HG02588 (cell line): ENCODE results near the gene DEAF1.

ENCODE experiments used
- ATAC-seq: cut with Tn5 transposase; IDR thresholded peaks from one replicate; pipeline ENCODE4 v1.9.1; 2021; ENCODE audit warnings: mild to moderate bottlenecking, moderate library complexity; ENCODE audit not compliant: unreplicated experiment

DEAF1 gene

DNA sequence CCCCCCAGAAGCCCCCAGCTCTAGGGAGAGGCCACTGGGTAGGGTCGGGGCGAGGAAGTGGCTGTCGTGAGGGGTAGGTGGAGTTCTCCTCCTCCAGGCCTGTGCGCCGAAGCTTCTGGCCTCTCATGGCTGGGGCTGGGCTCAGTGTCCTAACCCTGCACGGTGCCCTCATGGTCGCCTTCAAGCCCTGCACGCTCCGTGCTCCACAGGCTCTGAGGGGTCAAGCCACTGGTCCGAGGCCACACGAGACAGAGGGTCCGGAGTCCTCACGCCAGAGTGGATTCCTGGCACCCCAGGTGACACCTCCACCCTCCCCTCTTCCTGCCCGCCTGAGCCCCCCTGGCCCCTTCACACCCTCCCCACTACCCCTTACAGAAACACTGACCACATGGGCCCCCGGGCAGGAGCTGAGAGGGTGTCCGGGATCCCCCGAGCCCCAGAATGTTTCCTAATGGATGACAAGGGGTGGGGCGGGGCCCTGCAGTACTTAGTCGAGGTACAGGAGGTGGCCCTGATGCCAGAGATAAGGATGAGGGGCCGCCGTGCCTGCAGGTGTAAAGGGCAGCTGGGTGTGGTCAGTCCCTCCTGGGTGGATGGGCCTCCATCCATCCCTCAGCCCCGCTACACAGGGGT lies 69.3 kb downstream of the DEAF1 start:
- ATAC-seq, result no peak

- no peak for ATAC-seq
These were observed 70.1 kb downstream of the DEAF1 start, which contains the start of gene CDHR5 for GRCh38 chr11:624705-625635. Gene CDHR5 (minus strand): TSS chr11:624955. CDS start chr11:624902, 53 bp downstream.

- no peak for ATAC-seq
These were observed 70.9 kb downstream of the DEAF1 start for GRCh38 chr11:623999-624704.

- no peak for ATAC-seq
These were observed 71.6 kb downstream of the DEAF1 start for GRCh38 chr11:623349-623869.

- no peak for ATAC-seq
These were observed 73.2 kb downstream of the DEAF1 start for GRCh38 chr11:621838-622237.

GRCh38 chr11:620935-621814 lies 73.8 kb downstream of the DEAF1 start:
- no peak for ATAC-seq

DNA sequence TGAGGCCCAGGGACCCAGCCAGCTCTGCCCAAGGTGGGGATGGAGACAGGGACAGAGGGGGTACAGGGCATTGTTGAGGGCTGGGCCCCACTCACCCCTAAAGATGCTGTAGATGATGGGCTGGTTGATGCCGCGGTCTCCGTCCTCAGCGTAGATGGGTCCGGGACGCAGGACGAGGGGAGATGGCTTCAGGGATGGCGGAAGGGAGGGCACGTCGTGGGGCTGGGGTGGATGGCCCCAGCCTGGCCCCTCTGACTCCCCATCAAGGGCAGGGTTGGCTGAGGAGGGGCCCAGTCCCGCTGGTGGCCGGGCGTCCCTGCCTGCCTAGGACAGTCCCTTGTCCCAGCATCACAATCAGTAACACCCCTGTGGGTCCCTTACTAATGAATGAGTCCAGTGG lies 74.8 kb downstream of the DEAF1 start:
- ATAC-seq, result no peak

DNA sequence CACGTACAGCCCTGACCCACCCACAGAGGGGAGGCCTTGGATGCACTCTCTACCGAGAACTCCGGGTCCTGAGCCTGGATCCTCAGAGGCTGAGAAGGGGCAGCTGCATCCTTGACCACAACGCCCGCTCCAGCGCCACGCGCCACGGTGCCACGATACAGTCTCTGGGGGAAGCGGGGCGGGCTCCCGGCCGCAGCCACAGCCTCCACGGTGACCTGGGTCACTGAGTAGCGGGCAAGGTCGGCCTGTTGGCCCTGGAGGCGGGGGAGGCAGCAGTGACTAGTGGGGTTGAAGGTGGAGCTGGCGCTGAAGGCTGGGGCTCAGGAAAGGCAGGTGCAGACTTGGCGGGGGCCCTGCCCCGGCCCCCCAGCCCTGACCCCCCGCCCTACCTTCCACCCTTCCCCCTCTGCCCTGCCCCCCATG lies 75.4 kb downstream of the DEAF1 start:
- ATAC-seq, result no peak

- no peak for ATAC-seq
These were observed 76.0 kb downstream of the DEAF1 start for GRCh38 chr11:618856-619627.

GRCh38 chr11:617912-618682 lies 76.9 kb downstream of the DEAF1 start:
- no peak for ATAC-seq

- no peak for ATAC-seq
These were observed 77.7 kb downstream of the DEAF1 start for GRCh38 chr11:617199-617911.

DNA sequence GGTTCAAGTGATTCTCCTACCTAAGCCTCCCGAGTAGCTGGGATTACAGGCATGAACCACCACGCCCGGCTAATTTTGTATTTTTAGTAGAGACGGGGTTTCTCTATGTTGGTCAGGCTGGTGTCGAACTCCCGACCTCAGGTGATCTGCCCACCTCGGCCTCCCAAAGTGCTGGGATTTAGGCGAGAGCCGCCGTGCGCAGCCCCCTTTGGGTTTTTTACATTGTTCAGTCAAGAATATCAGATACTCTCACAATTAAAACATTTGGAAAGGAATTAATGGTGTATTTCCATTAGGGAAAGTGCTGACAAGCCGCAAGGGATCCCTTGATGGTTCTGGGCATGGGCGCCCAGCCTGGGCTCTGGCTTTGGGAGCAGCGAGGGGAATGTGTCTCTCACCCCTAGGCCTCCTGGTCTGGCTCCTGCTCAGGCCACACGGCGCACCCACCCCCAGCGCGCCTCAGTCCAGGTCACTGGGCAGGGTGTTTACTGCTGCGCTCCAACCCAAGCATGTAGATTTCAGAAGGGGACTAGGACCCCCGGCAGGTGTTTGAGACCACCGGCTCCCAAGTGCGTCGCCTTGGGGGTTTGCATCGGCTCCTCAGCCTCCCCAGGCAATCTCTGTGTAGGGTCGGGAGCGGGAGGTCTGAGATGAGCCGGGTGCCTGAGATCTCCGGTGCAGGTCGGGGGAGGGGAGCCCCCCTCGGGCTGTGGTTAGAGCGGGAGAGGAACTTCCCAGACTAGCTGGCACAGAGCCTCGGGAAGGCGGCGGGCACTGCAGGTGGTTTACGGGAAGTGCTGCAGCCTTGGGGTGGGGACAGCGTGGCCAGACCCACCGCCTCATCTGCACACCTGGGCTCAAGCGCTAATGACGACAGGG lies 78.5 kb downstream of the DEAF1 start:
- no peak for ATAC-seq

GRCh38 chr11:615504-616319 lies 79.3 kb downstream of the DEAF1 start, which contains the start of gene IRF7:
Gene IRF7 (minus strand): TSS chr11:615950. CDS start chr11:615364, 586 bp downstream.
- peak; percentile 71 for ATAC-seq

- ATAC-seq, result no peak
These were observed 80.2 kb downstream of the DEAF1 start for GRCh38 chr11:614623-615503.

GRCh38 chr11:614021-614622 lies 80.9 kb downstream of the DEAF1 start:
- ATAC-seq, result no peak
